Omental fat pad (tissue), 4 donors: ENCODE measurements around the gene IL13. TPM values are rescaled to one million over a fixed set of nuclear protein-coding genes. Genes with fewer than 3 reads are reported as not detected.
"Not testable (repeated sequence)": the region's sequence is repeated elsewhere in the genome, so short reads cannot be mapped to it uniquely, and the experiment has no call there.

Experiments
- ATAC-seq: fragments of 150-250 bp; one replicate; pipeline ENCODE4 v1.9.1; 2016; ENCODE audit warnings: mild to moderate bottlenecking, moderate library complexity; ENCODE audit not compliant: low FRiP score
- DNase-seq: peaks from one replicate; pipeline ENCODE4 v3.0.0-alpha.2; 2019; ENCODE audit warnings: low spot score
- CTCF ChIP-seq, 3 donors: fragments of 450-650 bp; IDR thresholded peaks; one replicate each; pipeline ENCODE4 v1.5.1; 2016 to 2017; ENCODE audit warnings: antibody characterized with exemption in 3 of 3, mild to moderate bottlenecking in 3 of 3, moderate library complexity in 2 of 3
- total RNA-seq, 4 donors: library from RNA; depleted of rRNA; stranded (reverse); fragments of >200 nt; gene quantifications; one replicate each; pipeline ENCODE4 v1.1.0, GENCODE V29; 2016

The IL13 gene
- total RNA-seq, 4 donors from 2014 or later = 0.24 to 1.1 TPM; not detected in 2

GRCh38 chr5:132684922-132685720 is 27.1 kb downstream of the IL13 start:
- DNase-seq (no peak), ATAC-seq (no peak)
- no peak for TF ChIP-seq CTCF (IDR thresholded peaks at IDR 0.05)

DNA sequence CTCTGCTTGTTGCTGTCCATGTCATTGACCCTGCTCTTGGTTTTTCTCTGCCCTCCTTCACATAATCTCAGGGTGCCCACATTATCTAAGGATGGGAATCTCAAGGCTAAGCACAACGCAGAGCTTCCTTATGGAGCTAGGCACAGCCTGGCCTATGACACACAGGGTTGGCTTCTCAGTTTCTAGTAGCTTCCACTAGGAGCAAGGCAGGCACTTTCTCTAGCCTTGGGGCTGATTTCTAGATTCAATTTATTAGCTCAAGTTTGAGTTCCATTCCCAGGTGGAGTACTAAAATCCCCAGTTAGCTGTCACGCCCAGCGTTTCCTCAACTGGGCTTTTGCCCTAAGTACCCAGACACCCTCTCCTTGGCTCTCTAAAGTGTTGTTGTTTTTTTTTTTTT is 28.2 kb downstream of the IL13 start:
- DNase-seq (no peak), ATAC-seq (no peak)
- TF ChIP-seq CTCF (IDR thresholded peaks at IDR 0.05) = no peak

GRCh38 chr5:132687995-132688394 is 30.0 kb downstream of the IL13 start:
- ATAC-seq (no peak), DNase-seq (no peak)
- no peak for TF ChIP-seq CTCF (IDR thresholded peaks at IDR 0.05)

DNA sequence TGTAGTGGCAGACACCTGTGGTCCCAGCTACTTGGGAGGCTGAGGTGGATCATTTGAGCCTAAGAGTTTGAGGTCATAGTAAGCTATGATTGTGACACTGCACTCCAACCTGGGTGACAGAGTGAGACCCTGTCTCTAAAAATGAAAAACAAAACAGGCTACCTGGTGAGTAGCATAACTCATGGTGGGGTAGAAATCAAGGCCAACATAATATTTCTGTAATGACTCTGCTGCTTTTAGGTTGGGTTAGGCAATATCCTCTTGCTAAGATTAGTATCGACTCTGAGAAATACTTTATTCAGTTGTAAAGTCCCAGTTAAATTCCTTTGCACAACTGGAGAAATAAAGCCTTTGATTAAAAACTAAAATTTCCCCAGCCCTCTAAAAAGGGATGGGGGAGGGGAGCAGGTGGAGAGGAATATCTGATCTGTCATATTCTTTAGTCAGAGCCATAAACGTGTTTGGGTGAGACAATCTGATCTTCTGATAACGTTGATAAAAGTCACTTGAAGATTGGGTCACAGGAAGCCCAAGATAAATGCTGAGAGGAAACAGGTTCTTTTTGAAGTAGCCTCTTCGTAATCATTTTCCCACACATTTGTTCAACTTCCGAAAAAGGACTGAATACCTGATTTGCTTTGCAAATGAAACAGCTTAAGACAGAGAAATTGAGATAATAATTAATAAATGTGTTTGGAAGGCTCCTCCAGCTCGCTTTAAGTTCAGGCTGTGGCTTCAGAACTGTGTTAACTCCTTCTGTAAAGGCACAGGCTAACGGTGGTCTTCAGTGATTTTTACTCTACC is 30.8 kb downstream of the IL13 start:
- DNase-seq = no peak
- no peak for ATAC-seq
- TF ChIP-seq CTCF (IDR thresholded peaks at IDR 0.05) = no peak

GRCh38 chr5:132689513-132689912 is 31.5 kb downstream of the IL13 start:
- no peak for TF ChIP-seq CTCF (IDR thresholded peaks at IDR 0.05)
- DNase-seq (no peak), ATAC-seq (no peak)

DNA sequence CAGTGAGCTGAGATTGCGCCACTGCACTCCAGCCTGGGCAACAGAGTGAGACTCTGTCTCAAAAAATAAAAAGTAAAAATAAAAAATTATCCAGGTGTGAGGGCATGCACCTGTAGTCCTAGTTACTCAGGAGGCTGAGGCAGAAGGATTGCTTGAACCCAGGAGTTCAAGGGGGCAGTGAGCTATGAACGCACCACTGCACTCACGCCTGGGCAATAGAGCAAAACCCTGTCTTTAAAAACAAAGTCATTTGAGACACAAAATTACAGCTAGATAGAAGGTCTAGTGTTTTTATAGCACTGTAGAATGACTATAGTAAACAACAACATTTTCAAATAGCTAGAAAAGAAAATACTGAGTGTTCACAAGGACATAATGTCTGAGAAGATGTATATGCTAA is 32.2 kb downstream of the IL13 start:
- ATAC-seq (no peak), DNase-seq (no peak)
- TF ChIP-seq CTCF (IDR thresholded peaks at IDR 0.05) = no peak

DNA sequence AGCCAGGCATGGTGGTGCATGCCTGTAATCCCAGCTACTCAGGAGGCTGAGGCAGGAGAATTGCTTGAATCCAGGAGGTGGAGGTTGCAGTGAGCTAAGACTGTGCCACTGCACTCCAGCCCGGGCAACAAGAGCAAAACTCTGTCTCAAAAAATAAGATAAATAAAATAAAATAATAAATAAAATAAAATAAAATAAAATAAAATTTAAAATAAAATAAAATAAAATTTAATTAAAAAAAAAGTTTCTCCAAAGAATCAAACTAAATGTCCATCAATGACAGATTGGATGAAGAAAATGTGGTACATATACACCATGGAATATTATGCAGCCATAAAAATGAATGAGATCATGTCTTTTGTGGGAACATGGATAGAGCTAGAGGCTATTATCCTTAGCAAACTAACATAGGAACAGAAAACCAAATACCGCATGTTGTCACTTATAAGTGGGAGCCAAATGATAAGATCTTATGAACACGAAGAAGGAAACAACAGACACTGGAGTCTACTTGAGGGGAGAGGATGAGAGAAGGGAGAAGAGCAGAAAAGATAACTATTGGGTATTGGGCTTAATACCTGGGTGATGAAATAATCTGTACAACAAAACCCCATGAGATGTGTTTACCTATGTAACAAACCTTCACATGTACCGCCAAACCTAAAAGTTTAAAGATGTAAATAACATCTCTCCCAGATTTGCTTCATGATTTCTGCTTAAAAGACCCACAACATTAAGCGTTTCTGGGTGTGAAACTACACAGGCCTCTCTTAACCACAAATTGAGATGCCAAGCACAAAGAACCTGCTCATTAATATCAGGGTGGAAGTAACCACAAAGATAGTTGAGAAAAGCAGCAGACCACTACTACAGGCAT is 34.0 kb downstream of the IL13 start:
- ATAC-seq, DNase-seq: not testable (repeated sequence)
